Ishikawa (cell line): Measurements from ENCODE around the gene SLC6A18.

Experiments used
- EGR1 ChIP-seq: IDR thresholded peaks from 2 replicates; pipeline ENCODE4 v1.6.1; 2012
- MAX ChIP-seq: IDR thresholded peaks from 2 replicates; pipeline ENCODE4 v1.6.1; 2012
- ZBTB7A ChIP-seq: IDR thresholded peaks from 2 replicates; pipeline ENCODE4 v1.6.1; 2012; ENCODE audit warnings: low read depth

DNA sequence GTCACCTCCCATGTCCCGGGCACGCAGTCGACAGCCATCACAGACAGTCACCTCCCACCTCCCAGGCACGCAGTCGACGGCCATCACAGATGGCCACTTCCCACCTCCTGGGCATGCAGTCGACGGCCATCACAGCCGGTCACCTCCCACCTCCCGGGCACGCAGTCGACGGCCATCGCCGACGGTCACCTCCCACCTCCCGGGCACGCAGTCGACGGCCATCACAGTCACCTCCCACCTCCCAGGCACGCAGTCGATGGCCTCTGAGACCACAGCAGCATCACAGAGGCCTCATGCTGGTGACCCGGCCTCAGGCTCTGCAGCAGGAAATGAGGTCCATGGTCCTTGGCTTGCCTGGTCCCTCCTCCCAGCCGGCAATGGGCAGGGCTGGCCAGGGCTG, 29.3 kb upstream of the SLC6A18 start:
- TF ChIP-seq MAX (no peak), EGR1 (no peak), ZBTB7A (no peak)
